SH-SY5Y (cell line): ENCODE measurements around the gene MMP25.

Experiments used
- GATA2 ChIP-seq: IDR thresholded peaks from 2 replicates; pipeline ENCODE4 v1.6.1; 2011; ENCODE audit warnings: mild to moderate bottlenecking, low read depth, low read length
- GATA3 ChIP-seq: IDR thresholded peaks from 2 replicates; pipeline ENCODE4 v1.6.1; 2011; ENCODE audit warnings: low read depth, mild to moderate bottlenecking, low read length, moderate library complexity

DNA sequence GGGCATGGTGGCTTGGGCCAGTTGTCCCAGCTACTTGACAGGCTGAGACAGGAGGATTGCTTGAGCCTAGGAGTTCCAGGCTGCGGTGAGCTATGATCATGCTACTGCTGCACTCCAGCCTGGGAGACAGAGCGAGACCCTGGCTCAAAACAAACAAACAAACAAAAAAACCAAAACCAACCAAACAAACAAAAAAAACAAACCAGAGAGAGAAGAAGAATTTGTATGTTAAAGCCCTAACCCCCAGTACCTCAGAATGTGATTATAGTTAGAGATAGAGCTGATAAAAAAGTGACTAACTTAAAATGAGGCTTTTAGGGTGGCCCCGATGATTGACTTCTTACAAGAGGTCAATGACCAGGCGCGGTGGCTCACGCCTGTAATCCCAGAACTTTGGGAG, 1.7 kb upstream of the MMP25 start:
- TF ChIP-seq GATA3 (no peak), GATA2 (no peak)
